HG03159 (cell line): ENCODE measurements around the gene BRICD5.

Experiments used
- ATAC-seq: cut with Tn5 transposase; IDR thresholded peaks from one replicate; pipeline ENCODE4 v1.9.1; 2021; ENCODE audit warnings: mild to moderate bottlenecking, moderate library complexity; ENCODE audit not compliant: unreplicated experiment

The BRICD5 gene

GRCh38 chr16:2199621-2200139, 11.0 kb downstream of the BRICD5 start:
- ATAC-seq: no peak

GRCh38 chr16:2199095-2199494, 11.6 kb downstream of the BRICD5 start:
- no peak for ATAC-seq

- no peak for ATAC-seq
These were observed 12.4 kb downstream of the BRICD5 start for GRCh38 chr16:2198283-2198682.

GRCh38 chr16:2197765-2198164, 12.9 kb downstream of the BRICD5 start:
- ATAC-seq: no peak

GRCh38 chr16:2196981-2197511, 13.6 kb downstream of the BRICD5 start:
- no peak for ATAC-seq

- no peak for ATAC-seq
These were observed 14.3 kb downstream of the BRICD5 start, which contains the start of gene CASKIN1 for GRCh38 chr16:2196162-2196980. CASKIN1 (minus strand) TSS chr16:2196605; CDS start chr16:2196432, 173 bp downstream.

- no peak for ATAC-seq
These were observed 15.1 kb downstream of the BRICD5 start for GRCh38 chr16:2195322-2196161.

- no peak for ATAC-seq
These were observed 15.8 kb downstream of the BRICD5 start for GRCh38 chr16:2194852-2195321.

- ATAC-seq: no peak
These were observed 16.4 kb downstream of the BRICD5 start for GRCh38 chr16:2194166-2194834.

GRCh38 chr16:2191446-2191706, 19.3 kb downstream of the BRICD5 start:
- no peak for ATAC-seq

GRCh38 chr16:2190659-2191445, 19.8 kb downstream of the BRICD5 start:
- no peak for ATAC-seq

- no peak for ATAC-seq
These were observed 20.5 kb downstream of the BRICD5 start for GRCh38 chr16:2190002-2190658.

- no peak for ATAC-seq
These were observed 21.3 kb downstream of the BRICD5 start for GRCh38 chr16:2189252-2189893.

- no peak for ATAC-seq
These were observed 22.3 kb downstream of the BRICD5 start for GRCh38 chr16:2188395-2188794.

- no peak for ATAC-seq
These were observed 23.5 kb downstream of the BRICD5 start for GRCh38 chr16:2187212-2187611.

GRCh38 chr16:2186505-2186904, 24.2 kb downstream of the BRICD5 start:
- no peak for ATAC-seq

- ATAC-seq: no peak
These were observed 24.6 kb downstream of the BRICD5 start for GRCh38 chr16:2186064-2186463.

GRCh38 chr16:2184962-2185361, 25.7 kb downstream of the BRICD5 start:
- ATAC-seq: no peak

- ATAC-seq: no peak
These were observed 26.3 kb downstream of the BRICD5 start for GRCh38 chr16:2184346-2184745.
